ENCODE data around the gene FAM83D. TPM values are rescaled to one million over a fixed set of nuclear protein-coding genes. Genes with fewer than 3 reads are reported as not detected.

Gene FAM83D
- total RNA-seq, 4 donors from 2014 or later, result 6.3 to 13.5 (median 7.8) TPM

DNA sequence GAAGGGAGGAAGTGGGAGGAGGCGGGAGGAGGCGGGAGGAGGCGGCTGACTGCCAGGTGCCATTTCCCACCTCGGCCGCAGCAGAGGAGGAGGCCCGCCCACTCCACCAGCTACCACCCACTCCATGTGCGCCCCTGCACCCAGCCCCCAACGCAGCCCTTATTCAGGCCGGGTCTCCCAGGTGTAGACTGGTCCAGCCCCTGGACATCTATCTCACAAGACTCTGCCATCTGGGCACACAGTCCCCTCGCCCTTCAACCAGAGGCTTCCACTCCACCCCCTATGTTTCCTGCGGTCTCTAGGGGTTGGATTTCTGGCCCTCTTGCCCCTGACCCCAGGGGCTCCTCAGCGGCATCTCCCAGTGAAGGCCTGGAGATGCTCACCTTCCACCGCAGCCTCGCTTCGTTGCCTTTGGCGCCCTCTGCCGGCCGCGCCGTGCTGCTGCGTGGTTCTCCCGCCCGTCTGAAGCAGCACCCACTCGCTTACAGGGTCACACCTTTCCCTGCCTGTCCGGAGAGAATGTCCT is 32.6 kb upstream of the FAM83D start:
- Histone ChIP-seq H3K27ac (peak overlapping the region; percentile 18 to 83 (median 40)), H3K4me3 (peak overlapping the region in 2 of 4 donors; percentile 16 to 23)
- TF ChIP-seq CTCF (IDR thresholded peaks at IDR 0.05) (peak; percentile 69 to 97 (median 80)), POLR2A (IDR thresholded peaks at IDR 0.05) (no peak)

GRCh38 chr20:38894091-38894847 is 31.9 kb upstream of the FAM83D start:
- peak in 2 of 3 donors; percentile 34 to 65 for DNase-seq
- no peak for TF ChIP-seq POLR2A (IDR thresholded peaks at IDR 0.05)
- TF ChIP-seq CTCF (IDR thresholded peaks at IDR 0.05), result no peak

More for the DNA sequence above, 32.6 kb upstream of the FAM83D start:
- peak; percentile 79 to 91 (median 79) for DNase-seq
- H3K27me3 ChIP-seq, result peaks cover 0 to 3% of the 10 kb centered on the region in 2 donors
- no peaks in the 10 kb centered on the region for H3K36me3 ChIP-seq
- H3K9me3 ChIP-seq, result no peaks in the 10 kb centered on the region
- peaks cover 0 to 17% (median 12%) of the 10 kb centered on the region in 4 donors for H3K4me1 ChIP-seq

GRCh38 chr20:38895098-38895949 is 30.9 kb upstream of the FAM83D start:
- Histone ChIP-seq H3K4me1 (peaks cover 0 to 17% (median 12%) of the 10 kb centered on the region in 4 donors), H3K4me3 (no peak overlapping the region), H3K27ac (no peak overlapping the region), H3K27me3 (peaks cover 0 to 3% of the 10 kb centered on the region in 2 donors), H3K36me3 (no peaks in the 10 kb centered on the region), H3K9me3 (no peaks in the 10 kb centered on the region)
- DNase-seq, result peak in 1 of 3 donors; percentile 41
- no peak for TF ChIP-seq POLR2A (IDR thresholded peaks at IDR 0.05)
- no peak for TF ChIP-seq CTCF (IDR thresholded peaks at IDR 0.05)

More at GRCh38 chr20:38894091-38894847, 31.9 kb upstream of the FAM83D start:
- peaks cover 0 to 3% of the 10 kb centered on the region in 2 donors for H3K27me3 ChIP-seq
- H3K4me1 ChIP-seq, result peaks cover 0 to 17% (median 12%) of the 10 kb centered on the region in 4 donors
- H3K27ac ChIP-seq, result peak overlapping the region; percentile 18 to 83 (median 35)
- peak overlapping the region in 1 of 4 donors; percentile 23 for H3K4me3 ChIP-seq
- H3K9me3 ChIP-seq, result no peaks in the 10 kb centered on the region
- H3K36me3 ChIP-seq, result no peaks in the 10 kb centered on the region

DNA sequence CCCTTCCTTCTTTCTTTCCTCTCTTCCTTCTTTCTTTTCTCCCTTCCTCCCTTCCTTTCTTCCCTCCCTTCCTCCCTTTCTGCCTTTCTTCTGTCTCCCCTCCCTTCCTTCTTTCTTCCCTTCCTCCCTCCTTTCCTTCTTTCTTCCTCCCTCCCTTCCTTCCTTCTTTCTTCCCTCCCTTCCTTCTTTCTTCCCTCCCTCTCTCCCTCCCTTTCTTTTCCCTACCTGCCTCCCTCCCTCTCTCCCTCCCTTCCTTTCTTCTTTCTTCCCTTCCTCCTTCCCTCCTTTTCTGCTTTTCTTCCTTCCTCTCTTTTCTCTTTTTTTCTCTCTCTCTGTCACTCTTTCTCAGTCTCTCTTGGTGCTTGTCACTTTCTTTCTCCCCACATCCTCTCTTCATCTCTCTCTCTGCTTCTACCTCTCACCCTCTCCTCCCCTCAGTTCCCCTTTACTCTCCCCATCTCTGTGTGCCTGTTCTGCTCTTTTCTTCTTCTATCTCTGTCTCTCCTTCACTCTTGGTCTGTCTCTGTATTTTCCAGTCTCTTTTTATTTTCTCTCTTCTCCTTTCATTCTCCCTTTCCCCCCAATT is 30.1 kb upstream of the FAM83D start:
- no peak overlapping the region for H3K27ac ChIP-seq
- DNase-seq, result no peak
- H3K27me3 ChIP-seq, result peaks cover 0 to 3% of the 10 kb centered on the region in 2 donors
- H3K4me3 ChIP-seq, result no peak overlapping the region
- H3K9me3 ChIP-seq, result no peaks in the 10 kb centered on the region
- no peaks in the 10 kb centered on the region for H3K36me3 ChIP-seq
- peaks cover 0 to 17% (median 12%) of the 10 kb centered on the region in 4 donors for H3K4me1 ChIP-seq
- TF ChIP-seq POLR2A (IDR thresholded peaks at IDR 0.05), result no peak
- no peak for TF ChIP-seq CTCF (IDR thresholded peaks at IDR 0.05)

DNA sequence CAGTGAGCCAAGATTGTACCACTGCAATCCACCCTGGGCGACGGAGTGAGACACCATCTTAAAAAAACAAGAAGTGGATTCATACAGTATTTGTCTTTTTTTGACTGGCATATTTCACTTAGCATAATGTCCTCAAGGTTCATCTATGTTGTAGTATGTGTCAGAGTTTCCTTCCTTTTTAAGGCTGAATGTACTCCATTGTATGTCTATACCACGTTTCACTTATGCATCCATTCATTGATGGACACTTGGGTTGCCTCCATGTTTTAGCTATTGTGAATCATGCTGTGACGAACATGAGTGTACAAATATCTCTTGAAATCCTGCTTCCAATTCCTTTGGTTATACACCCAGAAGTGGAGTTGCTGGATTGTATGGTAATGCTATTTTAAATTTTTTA is 28.9 kb upstream of the FAM83D start:
- Histone ChIP-seq H3K4me1 (peaks cover 0 to 13% (median 11%) of the 10 kb centered on the region in 4 donors), H3K27ac (no peak overlapping the region), H3K9me3 (no peaks in the 10 kb centered on the region), H3K27me3 (peaks cover 0 to 3% of the 10 kb centered on the region in 2 donors), H3K36me3 (no peaks in the 10 kb centered on the region), H3K4me3 (no peak overlapping the region)
- no peak for DNase-seq
- TF ChIP-seq CTCF (IDR thresholded peaks at IDR 0.05) (no peak), POLR2A (IDR thresholded peaks at IDR 0.05) (no peak)
